H9 (cell line): ENCODE measurements around the gene ST8SIA6. TPM values are rescaled to one million over a fixed set of nuclear protein-coding genes. Genes with fewer than 3 reads are reported as not detected.
A peak's percentile ranks its signal among the peaks of the same experiment; 100 is the strongest.

ENCODE experiments used
- DNase-seq: peaks from one replicate; pipeline ENCODE4 v3.0.0-alpha.2; 2017
- H2AFZ ChIP-seq: one replicate; pipeline ENCODE4 v1.6.1; 2013; ENCODE audit warnings: mild to moderate bottlenecking, low read length, control low read depth, moderate library complexity
- H2AK5ac ChIP-seq: 2 replicates; pipeline ENCODE4 v1.6.1; 2013; ENCODE audit warnings: low read length, control low read depth, mixed read lengths; ENCODE audit not compliant: insufficient read length
- H2BK120ac ChIP-seq: one replicate; pipeline ENCODE4 v1.6.1; 2013; ENCODE audit warnings: low read depth, mild to moderate bottlenecking, low read length, control low read depth, inconsistent platforms; ENCODE audit not compliant: poor library complexity, severe bottlenecking
- H2BK12ac ChIP-seq: 2 replicates; pipeline ENCODE4 v1.6.1; 2013; ENCODE audit warnings: low read length, control low read depth, mixed read lengths, low read depth; ENCODE audit not compliant: insufficient read length
- H2BK15ac ChIP-seq: 2 replicates; pipeline ENCODE4 v1.6.1; 2013; ENCODE audit warnings: low read depth, low read length, control low read depth
- H2BK20ac ChIP-seq: one replicate; pipeline ENCODE4 v1.6.1; 2013; ENCODE audit warnings: low read depth, mild to moderate bottlenecking, low read length, control low read depth, inconsistent platforms; ENCODE audit not compliant: poor library complexity, severe bottlenecking
- H2BK5ac ChIP-seq: 2 replicates; pipeline ENCODE4 v1.6.1; 2013; ENCODE audit warnings: low read length, control low read depth, mixed read lengths; ENCODE audit not compliant: insufficient read length
- H3K14ac ChIP-seq: 2 replicates; pipeline ENCODE4 v1.6.1; 2013; ENCODE audit warnings: low read length, control low read depth; ENCODE audit not compliant: insufficient read depth
- H3K18ac ChIP-seq: 2 replicates; pipeline ENCODE4 v1.6.1; 2013; ENCODE audit warnings: low read depth, mild to moderate bottlenecking, mixed read lengths, low read length, control low read depth; ENCODE audit not compliant: insufficient read length
- H3K23ac ChIP-seq: 2 replicates; pipeline ENCODE4 v1.6.1; 2013; ENCODE audit warnings: low read length, control low read depth, mixed read lengths, low read depth; ENCODE audit not compliant: insufficient read length
- H3K23me2 ChIP-seq: 2 replicates; pipeline ENCODE4 v1.6.1; 2013; ENCODE audit warnings: low read depth, mild to moderate bottlenecking, mixed read lengths, low read length, control low read depth; ENCODE audit not compliant: insufficient read length, poor library complexity, severe bottlenecking
- H3K27ac ChIP-seq: 2 replicates; pipeline ENCODE4 v1.5.1; 2013; ENCODE audit warnings: low read length, control low read depth, mixed read lengths, low read depth; ENCODE audit not compliant: insufficient read length
- H3K27me3 ChIP-seq: 2 replicates; pipeline ENCODE4 v1.6.1; 2013; ENCODE audit warnings: low read length, control low read depth, inconsistent platforms; ENCODE audit not compliant: insufficient read depth
- H3K4ac ChIP-seq: 2 replicates; pipeline ENCODE4 v1.6.1; 2013; ENCODE audit warnings: low read depth, mild to moderate bottlenecking, control low read depth, inconsistent platforms, low read length, moderate library complexity
- H3K4me1 ChIP-seq: 2 replicates; pipeline ENCODE4 v1.6.1; 2013; ENCODE audit warnings: low read length, control low read depth, inconsistent platforms; ENCODE audit not compliant: insufficient read depth
- H3K4me2 ChIP-seq: 2 replicates; pipeline ENCODE4 v1.6.1; 2013; ENCODE audit warnings: low read length, control low read depth, mixed read lengths; ENCODE audit not compliant: insufficient read length, insufficient read depth
- H3K56ac ChIP-seq: 2 replicates; pipeline ENCODE4 v1.6.1; 2013; ENCODE audit warnings: low read depth, mild to moderate bottlenecking, mixed read lengths, low read length, control low read depth; ENCODE audit not compliant: insufficient read length
- H3K79me1 ChIP-seq: 2 replicates; pipeline ENCODE4 v1.6.1; 2013; ENCODE audit warnings: low read depth, mild to moderate bottlenecking, moderate library complexity, low read length, control low read depth, inconsistent platforms; ENCODE audit not compliant: insufficient read depth, poor library complexity, severe bottlenecking
- H3K79me2 ChIP-seq: 2 replicates; pipeline ENCODE4 v1.6.1; 2013; ENCODE audit warnings: low read length, control low read depth, inconsistent platforms; ENCODE audit not compliant: insufficient read depth
- H3K9ac ChIP-seq: 2 replicates; pipeline ENCODE4 v1.6.1; 2013; ENCODE audit warnings: low read length, control low read depth, mixed read lengths; ENCODE audit not compliant: insufficient read length; ENCODE audit errors: extremely low read depth
- H3K9me3 ChIP-seq: one replicate; pipeline ENCODE4 v1.6.1; 2013; ENCODE audit warnings: low read depth, low read length, inconsistent platforms; ENCODE audit not compliant: control insufficient read depth
- H3T11ph ChIP-seq: one replicate; pipeline ENCODE4 v1.6.1; 2013; ENCODE audit warnings: mild to moderate bottlenecking, low read length, control low read depth, inconsistent platforms
- H4K20me1 ChIP-seq: one replicate; pipeline ENCODE4 v1.6.1; 2013; ENCODE audit not compliant: control insufficient read depth, insufficient read length, insufficient read depth
- H4K5ac ChIP-seq: 2 replicates; pipeline ENCODE4 v1.6.1; 2013; ENCODE audit warnings: low read depth, mild to moderate bottlenecking, mixed read lengths, low read length, control low read depth; ENCODE audit not compliant: insufficient read length
- H4K8ac ChIP-seq: replicated peaks from 2 replicates; pipeline ENCODE4 v1.6.1; 2013; ENCODE audit warnings: low read length, control low read depth, mixed read lengths, low read depth; ENCODE audit not compliant: insufficient read length
- H4K91ac ChIP-seq: 2 replicates; pipeline ENCODE4 v1.6.1; 2013; ENCODE audit warnings: low read depth, mild to moderate bottlenecking, moderate library complexity, mixed read lengths, low read length, control low read depth; ENCODE audit not compliant: insufficient read length
- H3K27ac Mint-ChIP-seq, 3 experiments: 2 replicates in 2 of 3; 3 replicates in 1 of 3; pipeline ENCODE4 v1.8.0; 2020 to 2021; ENCODE audit warnings: mixed read lengths in 3 of 3, mild to moderate bottlenecking in 1 of 3, moderate library complexity in 1 of 3
- H3K27me3 Mint-ChIP-seq: 2 replicates; pipeline ENCODE4 v1.8.0; 2021; ENCODE audit warnings: low read depth, mild to moderate bottlenecking, moderate library complexity, mixed read lengths
- H3K36me3 Mint-ChIP-seq, 3 experiments: 2 replicates in 2 of 3; 3 replicates in 1 of 3; pipeline ENCODE4 v1.8.0; 2020 to 2021; ENCODE audit warnings: low read depth in 3 of 3, mixed read lengths in 3 of 3; ENCODE audit not compliant: insufficient read depth in 1 of 3
- H3K4me1 Mint-ChIP-seq, 2 experiments: 2 replicates each; pipeline ENCODE4 v1.8.0; 2020; ENCODE audit warnings: mixed read lengths in 2 of 2
- H3K4me3 Mint-ChIP-seq, 2 experiments: 2 replicates in 1 of 2; 3 replicates in 1 of 2; pipeline ENCODE4 v1.8.0; 2020 to 2021; ENCODE audit warnings: mild to moderate bottlenecking in 2 of 2, mixed read lengths in 2 of 2, moderate library complexity in 1 of 2
- H3K9me3 Mint-ChIP-seq, 2 experiments: 2 replicates in 1 of 2; 3 replicates in 1 of 2; pipeline ENCODE4 v1.8.0; 2020; ENCODE audit warnings: mild to moderate bottlenecking in 2 of 2, mixed read lengths in 2 of 2, moderate library complexity in 1 of 2
- CTCF ChIP-seq: fragments of 200-600 bp; sonication (generic); conservative IDR thresholded peaks from 3 replicates; pipeline ENCODE4 v1.8.0; 2021; ENCODE audit warnings: antibody characterized with exemption, mild to moderate bottlenecking
- WGBS: extraction: QIAGEN DNeasy Blood & Tissue Kit; methylation state at CpG from one replicate; pipeline ENCODE4 v1.1.7; 2013; ENCODE audit warnings: missing lambda C conversion rate, low lambda C conversion rate, mixed read lengths; ENCODE audit not compliant: insufficient read length; ENCODE audit errors: extremely low coverage; 5-methylcytosine and 5-hydroxymethylcytosine counted together
- total RNA-seq: library from RNA; stranded (reverse); gene quantifications from 2 replicates; pipeline ENCODE4 v1.2.1, GENCODE V29; 2021

ST8SIA6 gene
- total RNA-seq, 1 experiment from 2014 or later: 0.37 TPM

- Histone ChIP-seq H3T11ph (no peak overlapping the region), H3K4me1 (no peaks in the 10 kb centered on the region), H3K14ac (no peak overlapping the region), H2BK120ac (no peak overlapping the region), H4K5ac (no peak overlapping the region), H3K9me3 (no peaks in the 10 kb centered on the region), H3K9ac (no peak overlapping the region), H2BK5ac (no peak overlapping the region), H2AFZ (no peak overlapping the region), H2AK5ac (no peak overlapping the region), H3K56ac (no peak overlapping the region), H2BK15ac (no peak overlapping the region), H3K23me2 (no peaks in the 10 kb centered on the region), H2BK20ac (no peak overlapping the region), H2BK12ac (no peak overlapping the region), H3K18ac (no peak overlapping the region), H3K79me2 (no peaks in the 10 kb centered on the region), H4K8ac (no peak overlapping the region), H3K27ac (no peak overlapping the region), H4K20me1 (no peaks in the 10 kb centered on the region), H4K91ac (no peak overlapping the region), H3K27me3 (no peaks in the 10 kb centered on the region), H3K79me1 (no peaks in the 10 kb centered on the region), H3K4ac (no peak overlapping the region), H3K23ac (no peak overlapping the region), H3K4me2 (no peak overlapping the region)
- Mint-ChIP-seq H3K4me3 (no peak overlapping the region), H3K4me1 (peaks cover 14 to 19% of the 10 kb centered on the region in 2 experiments), H3K27me3 (no peaks in the 10 kb centered on the region), H3K9me3 (no peaks in the 10 kb centered on the region; a peak in 1 of 5 replicates), H3K36me3 (no peaks in the 10 kb centered on the region), H3K27ac (peak overlapping the region in 1 of 3 experiments; percentile 17; a peak in 1 of 7 replicates)
- DNase-seq: no peak
- TF ChIP-seq CTCF: no peak
- WGBS: 100% methylated on average over 1 of the region's 3 CpGs
These were observed 39.2 kb downstream of the ST8SIA6 start for GRCh38 chr10:17415046-17415658.
